ENCODE measurements around the gene B3GALT5.

DNA sequence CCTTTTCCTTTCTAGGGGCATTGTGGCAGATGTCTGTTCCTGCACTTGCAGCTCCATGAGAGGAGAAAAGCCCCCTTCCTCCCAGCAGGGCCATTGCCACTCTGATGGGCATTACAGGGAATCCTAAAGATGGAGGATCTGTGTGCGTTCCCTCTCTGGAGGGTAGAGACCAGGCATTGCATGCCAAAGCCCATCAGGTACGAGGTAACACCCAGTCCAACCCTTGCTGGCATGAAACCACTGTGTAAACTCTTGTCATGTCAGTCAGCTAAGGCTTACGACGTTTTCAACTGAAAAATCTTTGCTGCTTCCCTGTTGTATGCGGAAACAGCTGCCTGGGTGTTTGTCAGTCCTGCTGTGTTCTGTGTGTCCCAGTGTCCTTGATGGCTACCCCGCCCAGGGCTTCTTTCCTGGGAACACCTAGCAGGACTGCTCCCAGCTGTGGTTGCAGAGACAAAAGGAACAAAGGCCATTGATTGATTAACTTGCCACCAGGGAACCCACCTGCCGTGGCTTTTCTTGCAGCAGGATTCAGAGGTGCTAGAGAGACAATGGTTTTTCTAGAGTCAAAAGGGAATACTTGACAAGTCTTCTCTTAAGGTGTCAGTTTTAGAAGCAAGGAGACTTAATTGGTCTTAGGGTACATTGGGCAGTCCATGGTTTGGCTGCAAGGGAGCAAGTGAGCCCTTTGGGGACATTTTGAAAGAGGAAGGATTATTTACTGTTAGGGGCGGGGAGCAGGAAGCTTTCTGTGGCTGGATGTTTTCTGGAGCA lies 24.6 kb downstream of the B3GALT5 start:
- TF ChIP-seq, protein P1, sequence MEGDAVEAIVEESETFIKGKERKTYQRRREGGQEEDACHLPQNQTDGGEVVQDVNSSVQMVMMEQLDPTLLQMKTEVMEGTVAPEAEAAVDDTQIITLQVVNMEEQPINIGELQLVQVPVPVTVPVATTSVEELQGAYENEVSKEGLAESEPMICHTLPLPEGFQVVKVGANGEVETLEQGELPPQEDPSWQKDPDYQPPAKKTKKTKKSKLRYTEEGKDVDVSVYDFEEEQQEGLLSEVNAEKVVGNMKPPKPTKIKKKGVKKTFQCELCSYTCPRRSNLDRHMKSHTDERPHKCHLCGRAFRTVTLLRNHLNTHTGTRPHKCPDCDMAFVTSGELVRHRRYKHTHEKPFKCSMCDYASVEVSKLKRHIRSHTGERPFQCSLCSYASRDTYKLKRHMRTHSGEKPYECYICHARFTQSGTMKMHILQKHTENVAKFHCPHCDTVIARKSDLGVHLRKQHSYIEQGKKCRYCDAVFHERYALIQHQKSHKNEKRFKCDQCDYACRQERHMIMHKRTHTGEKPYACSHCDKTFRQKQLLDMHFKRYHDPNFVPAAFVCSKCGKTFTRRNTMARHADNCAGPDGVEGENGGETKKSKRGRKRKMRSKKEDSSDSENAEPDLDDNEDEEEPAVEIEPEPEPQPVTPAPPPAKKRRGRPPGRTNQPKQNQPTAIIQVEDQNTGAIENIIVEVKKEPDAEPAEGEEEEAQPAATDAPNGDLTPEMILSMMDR (IDR thresholded peaks at IDR 0.05 in 8 of 11, conservative IDR thresholded peaks at IDR 0.05 in 3 of 11), result no peak
- no peak for TF ChIP-seq POLR2A (IDR thresholded peaks at IDR 0.05)

Measured in spleen (tissue), 7 donors.